Activated naive CD4-positive, alpha-beta T cell treated with Interleukin-2 at 50 U/mL for 16 hours (primary cell): ENCODE results near the gene PVALB.
A peak's percentile ranks its signal among the peaks of the same experiment; 100 is the strongest.

Experiments used
- DNase-seq: peaks from one replicate; pipeline ENCODE4 v3.0.0-alpha.2; 2020

The PVALB gene

DNA sequence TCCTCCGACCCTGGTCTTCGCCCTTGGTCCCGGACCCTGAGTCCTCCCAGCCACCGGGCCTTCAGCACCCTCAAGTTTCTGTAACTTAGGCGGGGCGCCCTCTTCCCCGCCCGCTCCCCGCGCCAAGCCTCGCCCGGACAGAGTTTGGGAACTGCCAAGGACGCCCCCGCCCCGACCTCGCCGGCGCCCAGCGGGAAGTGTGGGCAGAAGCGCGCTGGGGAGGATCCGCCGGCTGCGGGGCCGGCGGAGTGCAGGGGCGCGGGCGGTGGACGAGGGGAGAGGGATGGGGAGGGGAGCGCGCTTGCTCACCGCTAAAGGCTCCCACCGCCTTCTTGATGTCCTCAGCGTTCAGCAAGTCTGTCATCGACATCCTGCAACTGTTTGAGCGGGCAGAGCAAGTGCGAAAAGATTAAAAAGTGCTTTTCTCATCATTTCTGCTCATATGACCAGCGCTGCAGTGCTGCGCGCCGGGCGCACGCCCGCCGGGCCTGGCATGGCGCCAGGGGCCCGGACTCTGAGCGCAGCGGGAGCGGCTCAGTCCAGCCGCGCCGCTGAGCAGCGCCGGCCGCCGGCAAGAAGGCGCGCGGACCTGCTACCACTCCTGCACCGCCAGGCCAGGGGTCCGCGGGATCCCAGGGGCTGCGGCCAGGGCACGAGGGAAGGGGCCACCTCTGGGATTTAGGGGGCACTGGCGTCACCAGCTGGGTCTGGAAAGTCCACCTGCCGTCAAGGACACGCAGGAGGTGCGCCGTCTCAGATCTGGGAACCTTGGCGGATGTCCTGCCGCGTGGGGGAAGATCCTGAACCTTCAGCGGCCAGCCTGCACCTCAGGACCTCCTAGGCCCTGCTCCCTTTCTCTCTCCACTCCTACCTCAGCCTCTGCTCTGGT lies at the start of gene PVALB:
TSS of gene PVALB (minus strand) at position 400 of the 889 bp plus-strand sequence. CDS start at position 370, 30 bp downstream.
- DNase-seq = no peak

GRCh38 chr22:36865346-36865745 lies 48.5 kb upstream of the PVALB start:
- no peak for DNase-seq

DNA sequence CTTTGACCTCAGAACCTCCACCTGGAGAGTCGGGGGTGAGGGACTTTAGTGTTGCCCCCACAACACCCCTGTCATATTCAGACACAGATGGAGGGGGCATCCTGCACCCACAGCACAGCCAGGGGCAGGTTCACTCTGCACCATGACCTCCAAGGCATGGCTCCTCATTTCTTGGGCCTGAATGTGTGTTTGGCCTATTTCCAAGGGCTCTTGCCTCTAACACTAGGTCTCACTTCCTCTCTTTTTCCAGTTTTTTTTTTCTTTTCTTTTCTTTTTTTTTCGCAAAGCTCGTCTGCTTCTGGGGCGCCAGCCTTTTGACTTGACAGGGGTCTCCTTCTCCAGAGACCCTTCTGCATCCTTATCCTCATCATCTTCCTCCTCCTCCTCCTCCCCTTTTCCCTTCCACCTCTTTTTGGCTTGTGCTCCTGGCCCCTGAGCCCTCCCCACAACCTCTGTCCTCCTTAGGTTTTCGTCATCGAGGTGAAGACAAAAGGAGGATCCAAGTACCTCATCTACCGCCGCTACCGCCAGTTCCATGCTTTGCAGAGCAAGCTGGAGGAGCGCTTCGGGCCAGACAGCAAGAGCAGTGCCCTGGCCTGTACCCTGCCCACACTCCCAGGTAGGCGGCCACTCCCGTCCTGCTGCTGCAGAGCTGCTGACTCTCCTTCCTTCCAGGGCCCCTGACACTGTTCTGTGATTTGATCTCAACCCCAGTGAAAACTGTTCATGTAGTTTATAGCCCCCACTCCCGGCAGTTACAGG lies 47.8 kb upstream of the PVALB start:
- no peak for DNase-seq

GRCh38 chr22:36863979-36864378 lies 47.1 kb upstream of the PVALB start:
- no peak for DNase-seq

- no peak for DNase-seq
Measured at GRCh38 chr22:36863281-36863680, 46.4 kb upstream of the PVALB start.

GRCh38 chr22:36862251-36863242 lies 45.7 kb upstream of the PVALB start:
- no peak for DNase-seq

DNA sequence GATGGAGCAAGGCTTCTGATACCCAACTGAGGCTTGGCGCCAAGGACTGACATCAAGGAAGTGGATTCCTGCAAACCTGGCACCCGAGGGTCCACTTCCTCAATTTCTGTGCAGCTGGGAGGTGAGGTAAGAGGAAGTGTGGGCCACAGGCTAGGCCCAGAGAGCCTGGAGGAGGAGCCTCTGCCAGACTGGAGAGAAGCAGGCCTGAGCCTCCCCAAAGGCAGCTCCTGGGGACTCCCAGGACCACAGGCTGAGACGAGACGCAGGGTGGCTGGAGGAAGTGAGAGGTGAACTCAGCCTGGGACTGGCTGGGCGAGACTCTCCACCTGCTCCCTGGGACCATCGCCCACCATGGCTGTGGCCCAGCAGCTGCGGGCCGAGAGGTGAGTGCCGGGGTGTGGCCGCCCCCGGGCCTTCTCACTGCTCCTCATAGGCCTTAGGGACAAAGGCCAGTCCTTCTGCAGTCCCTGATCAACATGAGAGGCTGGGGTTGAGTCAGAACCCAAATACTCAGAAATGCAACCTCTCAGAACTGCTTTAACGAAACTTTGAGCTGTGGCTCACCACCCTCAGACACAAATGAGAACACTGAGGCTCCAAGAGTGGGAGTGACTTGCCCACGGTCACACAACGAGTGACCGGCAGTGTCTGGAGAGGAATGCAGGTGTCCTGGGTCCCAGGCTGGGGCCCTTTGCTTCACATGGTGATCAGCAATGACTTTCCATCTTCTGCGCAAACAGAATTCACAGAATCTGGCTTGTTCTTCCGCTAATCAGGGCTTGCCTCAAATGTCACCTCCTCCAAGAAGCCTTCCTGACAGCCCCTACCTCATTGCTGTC lies 44.2 kb upstream of the PVALB start, which contains the start of gene NCF4:
TSS of gene NCF4 (plus strand) at position 186 of the 839 bp plus-strand sequence. CDS start at position 352, 166 bp downstream.
- peak; percentile 48 for DNase-seq

GRCh38 chr22:36860438-36860820 lies 43.6 kb upstream of the PVALB start:
- DNase-seq = no peak

- DNase-seq = no peak
Measured at GRCh38 chr22:36860017-36860416, 43.2 kb upstream of the PVALB start.

GRCh38 chr22:36858966-36859365 lies 42.1 kb upstream of the PVALB start:
- no peak for DNase-seq

DNA sequence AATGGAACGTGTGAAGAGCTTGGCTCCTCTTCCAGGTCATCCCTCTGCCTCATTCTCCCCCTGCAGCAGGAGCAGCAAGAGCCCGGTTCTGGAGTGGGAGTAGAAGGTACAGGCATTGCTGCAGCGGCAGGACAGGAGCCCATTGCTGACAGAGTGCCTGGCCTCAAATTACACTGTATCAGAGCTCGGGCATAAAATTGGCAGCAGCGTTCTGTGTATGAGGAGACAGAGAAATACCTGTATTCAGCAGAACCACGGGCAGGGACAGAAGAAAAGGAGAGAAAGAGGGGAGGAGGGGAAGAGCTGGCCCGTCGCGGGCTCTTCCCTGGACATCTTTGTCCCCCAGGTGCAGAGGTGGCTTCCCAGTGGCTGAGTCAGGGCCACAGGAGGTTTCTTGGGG lies 41.3 kb upstream of the PVALB start:
- DNase-seq = no peak

DNA sequence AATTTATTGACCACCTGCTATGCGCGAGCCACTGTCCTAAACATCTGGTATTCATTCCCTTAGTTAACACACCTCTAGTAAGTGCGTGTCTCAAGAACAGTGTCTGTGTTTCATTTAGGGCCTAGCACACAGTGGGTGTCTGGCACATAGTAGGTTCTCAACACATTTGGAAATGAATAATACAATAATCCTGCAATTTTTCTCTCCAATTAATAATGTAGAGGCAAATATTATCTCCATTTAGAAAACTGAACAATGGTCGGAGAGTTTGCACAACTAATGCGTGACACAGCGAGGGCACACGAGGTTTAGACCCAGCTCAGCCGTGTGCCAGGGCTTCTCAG lies 39.9 kb upstream of the PVALB start:
- DNase-seq = no peak

DNA sequence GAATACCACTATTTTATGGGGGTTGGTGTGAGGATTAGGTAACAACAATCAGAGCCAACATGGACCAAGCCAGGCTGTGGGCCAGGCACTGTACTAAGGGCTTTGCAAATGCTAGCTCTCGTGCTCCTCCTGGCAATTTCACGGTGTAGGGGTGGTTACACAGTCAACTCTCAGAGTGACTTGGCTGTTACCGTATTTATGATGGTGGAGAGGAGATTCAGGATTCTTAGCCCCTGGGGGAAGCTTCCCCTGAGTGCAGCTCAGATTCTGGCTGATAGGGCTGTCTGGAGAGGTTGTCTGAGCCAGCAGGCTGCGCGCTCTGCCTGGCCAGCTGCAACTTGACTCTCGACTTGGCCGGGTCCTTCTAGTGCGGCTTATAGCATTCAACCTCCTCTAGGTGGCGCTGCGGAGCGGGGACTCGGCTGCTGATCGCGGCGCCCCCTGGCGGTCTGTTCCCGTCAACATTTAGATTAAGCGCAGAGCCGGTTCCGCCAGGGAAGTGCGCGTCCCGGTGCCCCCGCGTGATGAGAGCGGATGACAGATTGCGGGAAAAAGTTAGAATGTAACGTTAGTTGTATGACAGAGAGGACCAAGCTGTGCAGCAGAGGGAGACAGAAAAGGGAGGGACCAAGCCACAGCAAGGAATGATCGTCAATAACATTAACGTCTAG lies 39.4 kb upstream of the PVALB start:
- peak; percentile 94 for DNase-seq

GRCh38 chr22:36855478-36855877 lies 38.6 kb upstream of the PVALB start:
- DNase-seq = no peak

- DNase-seq = peak; percentile 89
Measured at GRCh38 chr22:36853407-36854099, 36.7 kb upstream of the PVALB start.

DNA sequence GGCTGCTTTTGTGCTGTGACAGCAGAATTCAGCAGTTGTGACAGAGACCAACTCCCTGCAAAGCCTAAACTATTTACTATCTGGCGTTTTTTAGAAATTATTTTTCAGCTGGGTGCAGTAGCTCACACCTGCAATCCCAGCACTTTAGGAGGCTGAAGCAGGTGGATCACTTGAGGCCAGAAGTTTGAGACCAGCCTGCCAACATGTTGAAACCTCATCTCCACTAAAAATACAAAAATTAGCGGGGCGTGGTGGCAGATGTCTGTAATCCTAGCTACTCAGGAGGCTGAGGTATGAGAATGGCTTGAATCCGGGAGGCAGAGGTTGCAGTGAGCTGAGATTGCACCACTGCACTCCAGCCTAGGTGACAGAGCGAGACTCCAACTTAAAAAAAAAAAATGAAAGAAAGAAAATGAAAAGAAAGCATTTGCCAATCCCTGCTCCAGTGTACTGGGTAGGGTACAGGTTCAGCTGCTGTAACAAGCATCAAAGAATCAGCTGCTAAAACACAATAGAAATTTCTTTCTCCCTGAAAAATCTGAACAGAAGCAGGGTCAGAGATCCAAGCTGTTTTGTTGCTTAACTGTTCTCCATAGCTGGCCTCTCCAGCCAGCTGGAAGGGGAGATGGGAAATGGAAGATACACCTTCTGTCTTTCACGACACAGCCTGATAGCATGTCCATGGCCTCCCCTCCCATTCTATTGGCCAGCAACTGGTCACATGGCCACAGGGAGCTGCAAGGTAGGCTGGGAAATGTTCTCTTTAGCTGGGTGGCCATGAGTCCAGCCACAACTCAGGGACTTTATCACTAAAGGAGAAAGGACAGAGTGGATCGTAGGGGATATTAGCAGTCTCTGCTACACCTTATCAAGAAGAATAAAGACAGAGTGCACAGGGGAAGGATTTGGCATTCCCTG lies 35.5 kb upstream of the PVALB start:
- no peak for DNase-seq

DNA sequence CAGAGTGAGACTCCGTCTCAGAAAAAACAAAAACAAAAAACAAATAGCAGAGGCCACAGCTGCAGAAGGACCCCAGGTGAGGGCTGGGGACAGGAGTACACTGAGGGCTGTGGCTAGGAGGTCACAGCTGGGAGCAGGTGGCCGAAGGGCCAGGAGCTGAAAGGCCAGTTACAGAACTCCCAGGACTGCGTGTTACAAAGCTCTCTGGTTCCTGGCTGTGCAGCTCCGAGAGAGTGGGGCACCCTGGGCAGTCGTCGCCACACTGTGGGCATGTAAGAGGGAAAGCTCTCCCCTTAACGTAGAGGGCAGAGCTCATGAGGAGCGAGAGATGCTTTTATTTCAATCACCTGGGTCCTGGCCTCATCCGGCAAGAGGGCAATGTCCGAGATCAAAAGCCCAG lies 33.8 kb upstream of the PVALB start:
- DNase-seq = no peak

DNA sequence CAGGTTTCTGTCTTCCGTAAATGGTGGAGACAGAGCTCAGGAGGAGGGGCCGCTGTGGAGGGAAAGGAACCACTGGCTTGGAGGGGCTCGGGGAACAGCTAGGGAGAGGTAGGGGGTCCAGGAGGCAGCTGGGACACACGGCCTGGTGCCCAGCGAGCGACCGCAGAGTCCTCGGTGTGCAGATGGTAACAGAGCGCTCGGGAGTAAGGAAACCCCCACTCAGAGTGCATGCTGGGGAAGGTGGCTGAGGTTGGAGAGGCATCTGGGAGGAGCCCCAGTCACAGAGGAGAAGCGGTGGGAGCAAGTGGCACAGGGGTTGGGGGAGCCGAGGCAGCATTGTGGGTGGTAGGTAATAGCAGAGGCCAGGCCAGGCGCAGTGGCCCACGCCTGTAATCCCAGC lies 33.2 kb upstream of the PVALB start:
- no peak for DNase-seq

GRCh38 chr22:36846949-36847348 lies 30.1 kb upstream of the PVALB start:
- no peak for DNase-seq

DNA sequence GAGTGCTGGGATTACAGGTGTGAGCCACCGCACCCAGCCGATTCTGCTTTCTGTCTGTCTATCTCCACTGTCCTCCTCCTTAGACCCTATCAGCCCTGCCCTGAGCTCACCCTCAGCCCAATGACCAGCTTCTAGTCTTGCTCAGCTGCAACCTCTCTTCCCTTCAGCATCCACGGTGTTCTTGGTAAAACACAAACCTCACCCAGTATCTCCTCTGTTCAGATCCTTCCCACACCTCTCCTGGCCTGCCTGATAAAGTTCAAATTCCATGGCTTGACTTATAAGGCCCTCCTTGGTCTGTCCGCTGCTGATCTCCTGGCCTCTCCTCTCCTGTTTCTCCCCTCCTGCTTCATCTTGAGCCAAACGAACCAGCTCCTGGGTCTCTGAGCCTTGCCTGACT lies 29.4 kb upstream of the PVALB start:
- no peak for DNase-seq
